Epithelial cell of umbilical artery (primary cell): ENCODE results near the gene PXT1. TPM values are rescaled to one million over a fixed set of nuclear protein-coding genes. Genes with fewer than 3 reads are reported as not detected.

ENCODE experiments used
- total RNA-seq: library from RNA; depleted of rRNA; stranded (reverse); fragments of >200 nt; gene quantifications from 2 replicates; pipeline ENCODE4 v1.2.3, GENCODE V29; 2014

Gene PXT1, protein sequence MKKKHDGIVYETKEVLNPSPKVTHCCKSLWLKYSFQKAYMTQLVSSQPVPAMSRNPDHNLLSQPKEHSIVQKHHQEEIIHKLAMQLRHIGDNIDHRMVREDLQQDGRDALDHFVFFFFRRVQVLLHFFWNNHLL
- not detected in 2 replicates for total RNA-seq

DNA sequence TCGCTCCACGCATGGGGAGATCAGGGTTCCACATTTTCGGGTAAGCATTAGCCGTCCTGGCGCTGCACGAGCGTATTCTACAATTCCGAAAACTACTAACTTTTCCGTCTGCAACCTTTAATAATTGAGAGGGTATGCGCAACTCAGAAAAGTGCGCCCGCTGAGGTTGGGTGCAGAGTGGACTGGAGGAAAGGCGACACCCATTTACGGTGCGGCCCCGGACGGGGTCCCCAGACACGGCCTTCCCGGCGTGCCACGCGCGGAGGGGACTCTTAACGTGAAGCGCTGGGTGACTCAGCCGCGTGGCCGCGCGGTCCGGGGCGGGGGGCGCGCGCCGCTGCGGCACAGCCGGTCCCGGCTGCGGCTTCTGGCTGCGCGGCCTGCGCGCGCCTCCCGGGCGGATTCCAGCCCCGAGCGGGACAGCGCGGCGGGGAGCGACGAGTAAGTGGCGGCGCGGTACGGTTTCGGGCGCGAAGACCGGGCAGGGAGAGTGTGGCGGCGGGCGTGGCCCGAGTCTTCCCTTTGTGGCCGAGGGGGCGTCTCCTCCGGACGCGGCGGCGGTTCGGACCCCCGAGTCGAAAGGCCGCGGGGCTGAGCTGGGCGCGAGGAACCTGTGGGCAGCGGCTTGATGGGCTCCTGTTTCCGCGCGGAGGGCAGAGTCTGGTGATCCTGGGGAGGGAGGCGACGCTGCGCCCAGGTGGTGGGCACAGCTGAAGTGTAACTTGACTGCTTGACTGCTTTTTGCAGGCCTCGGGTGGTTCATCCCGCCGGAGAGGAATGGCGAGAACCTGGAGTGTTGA lies at the start of gene PXT1, which contains the start of gene KCTD20:
TSS of gene PXT1 (minus strand) at position 184 of the 800 bp plus-strand sequence. CDS start 16,772 bp downstream, outside the sequence.
TSS of gene KCTD20 (plus strand) at position 330 of the 800 bp plus-strand sequence. CDS start 27,098 bp downstream, outside the sequence.

DNA sequence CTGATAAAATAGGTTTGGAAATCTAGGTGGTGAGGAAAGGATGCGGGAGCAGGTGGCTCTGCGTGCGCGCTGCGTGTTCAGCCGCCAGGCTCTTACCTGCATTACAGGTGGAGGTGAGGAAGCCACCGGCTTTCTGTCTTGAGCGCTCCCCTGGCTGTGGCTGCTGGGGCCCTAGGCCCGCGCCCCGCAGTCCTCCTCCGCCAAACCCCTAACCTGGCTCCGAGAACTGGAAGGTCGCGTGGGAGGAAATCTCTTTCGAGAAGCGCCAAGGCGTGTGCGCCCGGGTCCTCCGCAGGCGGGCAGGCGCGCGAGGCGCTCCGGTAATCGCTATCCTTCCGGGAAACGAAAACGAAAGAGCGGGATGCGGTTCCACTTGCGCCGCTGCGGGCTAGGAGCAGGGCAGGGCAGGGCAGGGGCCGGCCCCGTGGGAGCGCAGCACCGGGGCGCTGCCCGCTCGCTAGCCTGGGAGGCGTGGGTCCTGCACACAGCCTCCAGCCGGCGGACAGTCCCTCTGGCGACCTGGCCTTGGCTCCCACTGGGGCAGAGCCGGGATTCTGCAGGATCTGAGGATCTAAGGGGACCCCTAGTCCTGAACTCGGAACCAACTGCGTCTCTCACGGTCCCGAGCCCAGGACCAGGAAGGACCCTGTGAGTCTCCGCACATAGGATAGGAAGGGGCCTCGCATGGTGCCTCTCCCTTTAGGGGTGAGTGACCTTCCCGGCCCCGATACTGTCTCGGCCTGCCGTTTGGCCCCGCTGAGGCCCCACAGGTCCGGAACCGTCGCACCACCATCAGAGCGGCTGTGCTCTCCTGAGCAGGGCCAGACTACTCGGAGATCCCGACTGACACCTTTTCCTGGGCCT lies 55.0 kb downstream of the PXT1 start, which contains the start of gene ETV7:
TSS of gene ETV7 (minus strand) at position 230 of the 864 bp plus-strand sequence. CDS start at position 102, 128 bp downstream.

Other genes starting within 250 kb of the PXT1 start
- 6.4 and 6.8 TPM in 2 replicates for gene BRPF3, start 246.1 kb downstream of the PXT1 start, total RNA-seq
- not detected in 2 replicates for gene PNPLA1, start 172.8 kb downstream of the PXT1 start, total RNA-seq
- gene BNIP5, start 106.0 kb downstream of the PXT1 start, total RNA-seq: not detected in 2 replicates
- gene ETV7, start 55.2 kb downstream of the PXT1 start, total RNA-seq: under 0.01 and 1.4 TPM in 2 replicates
- 57.8 and 59.8 TPM in 2 replicates for gene KCTD20, start 146 bp upstream of the PXT1 start, total RNA-seq
- gene STK38, start 104.6 kb upstream of the PXT1 start, total RNA-seq: 8.1 and 13.1 TPM in 2 replicates
- 356 and 638 TPM in 2 replicates for gene SRSF3, start 151.5 kb upstream of the PXT1 start, total RNA-seq
- gene CDKN1A, start 235.9 kb upstream of the PXT1 start, total RNA-seq: 137 and 142 TPM in 2 replicates